ENCODE results near the gene PASK. TPM values are rescaled to one million over a fixed set of nuclear protein-coding genes. Genes with fewer than 3 reads are reported as not detected.
"Not testable (repeated sequence)": the region's sequence is repeated elsewhere in the genome, so short reads cannot be mapped to it uniquely, and the experiment has no call there.

Gene PASK
- total RNA-seq (100 to 1,000 TPM; 108 to 163 TPM), total RNA-seq (84.0 to 109 reads per million in 2 donors)

DNA sequence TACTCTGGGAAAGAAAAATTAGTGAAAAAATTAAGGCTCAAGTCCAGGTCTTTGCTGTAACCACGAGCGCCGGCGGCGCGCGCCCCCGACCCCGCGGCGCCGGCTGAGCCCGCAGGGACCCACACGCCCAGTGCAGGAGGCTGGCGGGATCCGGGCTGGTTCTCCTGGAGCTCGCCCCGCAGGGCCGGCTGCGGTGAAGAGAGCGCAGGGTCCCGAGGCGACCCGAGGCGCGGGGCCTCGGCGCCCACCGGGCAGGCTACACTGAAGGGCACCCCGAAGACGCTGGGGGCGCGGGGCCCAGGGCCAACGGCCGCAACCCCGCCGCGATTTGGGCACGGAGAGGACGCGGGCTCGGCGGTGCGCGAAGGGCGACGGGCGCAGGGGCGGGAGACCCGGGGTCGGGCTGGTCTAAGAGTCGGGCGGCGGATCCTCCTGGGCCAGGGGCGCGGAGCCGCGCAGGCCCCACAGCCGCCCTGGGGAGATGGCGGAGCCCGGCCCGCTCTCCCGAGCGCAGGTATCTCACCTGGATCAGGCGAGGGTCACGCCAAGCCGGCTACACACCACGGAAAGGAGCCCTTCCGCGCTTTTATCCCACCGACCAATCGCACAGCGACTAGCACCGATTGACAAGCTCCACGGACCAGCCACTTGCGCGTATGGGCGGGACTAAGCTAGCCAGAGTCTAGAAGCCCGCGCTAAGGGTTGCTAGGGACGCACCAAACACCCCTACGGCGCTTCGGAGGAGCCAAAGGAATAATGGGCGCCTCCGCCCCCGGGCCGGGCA, at the start of gene PASK:
PASK (minus strand) TSS at position 582 of the 784 bp plus-strand sequence. CDS start 6,440 bp downstream, outside the sequence.
- H3K4me3 Mint-ChIP-seq: peak within 1 kb of the TSS; percentile 100
- peaks cover 6% of the 10 kb centered on the region for H3K36me3 Mint-ChIP-seq (ENCODE audit: low read depth)
- peaks cover 41% of the 10 kb centered on the region for H3K4me1 Mint-ChIP-seq
- H3K9me3 ChIP-seq (ENCODE audit: control insufficient read depth, low read length, poor library complexity, severe bottlenecking): no peaks in the 10 kb centered on the region
- peak; percentile 83 to 87 (median 84) for DNase-seq
- H3K27me3 Mint-ChIP-seq: no peaks in the 10 kb centered on the region
- peak within 1 kb of the TSS; percentile 99 for H3K27ac Mint-ChIP-seq
- peak; percentile 82 for ATAC-seq

DNA sequence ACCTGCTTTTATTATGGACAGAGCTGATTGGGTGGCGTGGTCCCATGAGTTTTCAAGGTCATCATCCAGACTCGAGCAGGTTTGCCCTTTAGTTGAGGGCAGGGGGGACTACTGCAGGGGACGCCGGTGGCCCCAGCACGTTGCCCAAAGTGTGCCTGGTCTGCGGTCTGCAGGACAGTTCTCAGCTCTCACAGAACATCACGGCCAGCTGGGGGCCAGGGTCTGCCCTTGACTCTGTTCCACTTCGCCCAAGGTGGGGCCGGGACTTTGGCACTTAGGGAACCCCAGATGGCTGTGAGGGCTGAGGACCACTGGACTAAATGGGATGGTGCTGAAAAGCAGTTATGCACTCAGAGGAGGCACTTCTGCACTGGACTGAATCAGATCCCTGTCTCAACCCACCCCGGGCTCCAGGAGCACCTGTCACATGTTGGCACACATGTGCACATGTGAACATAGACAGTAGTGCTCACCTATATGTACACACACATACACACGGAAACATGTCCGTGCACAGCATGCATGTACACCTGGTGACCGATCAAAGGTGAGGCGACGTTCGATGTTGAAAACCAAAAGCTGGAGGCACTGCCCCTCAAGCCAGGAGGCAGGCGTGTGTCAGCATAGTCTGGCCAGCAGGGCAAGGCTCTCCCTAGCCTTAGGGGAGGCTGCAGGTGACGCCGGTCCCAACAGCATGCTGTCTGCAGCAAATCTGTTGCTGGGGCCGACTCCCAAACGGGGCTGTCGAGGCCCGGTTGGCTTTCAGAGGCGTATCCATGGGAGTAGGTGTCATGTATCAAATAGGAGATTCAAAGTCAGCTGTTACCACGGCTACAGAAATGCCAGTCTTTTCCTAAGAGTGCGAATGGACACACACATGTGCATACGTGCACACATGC, 49.4 kb upstream of the PASK start:
- Mint-ChIP-seq H3K27me3 (no peaks in the 10 kb centered on the region), H3K36me3 (ENCODE audit: low read depth) (no peaks in the 10 kb centered on the region)
- ATAC-seq: no peak

DNA sequence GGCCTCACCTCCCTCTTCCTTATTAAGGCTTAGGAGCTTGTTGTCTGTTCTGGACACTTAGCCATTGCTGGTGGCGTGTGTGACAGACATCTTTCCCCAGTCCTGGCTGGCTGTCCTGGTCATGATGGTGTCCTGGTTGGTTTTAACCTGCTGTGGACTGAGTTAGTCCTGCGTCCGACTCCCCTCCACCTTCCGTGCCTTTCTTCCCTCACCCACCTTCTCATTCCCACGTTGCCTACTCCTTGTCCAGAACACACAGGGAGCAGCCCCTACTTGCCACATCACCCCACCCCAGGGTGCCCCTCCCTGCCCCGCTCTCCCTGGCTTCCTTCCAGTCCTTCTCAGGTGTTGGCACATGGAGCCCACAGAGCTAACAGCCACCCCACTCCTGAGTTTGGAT, 48.7 kb upstream of the PASK start:
- H3K4me3 Mint-ChIP-seq: no peak overlapping the region
- no peaks in the 10 kb centered on the region for H3K4me1 Mint-ChIP-seq
- no peaks in the 10 kb centered on the region for H3K9me3 ChIP-seq (ENCODE audit: control insufficient read depth, low read length, poor library complexity, severe bottlenecking)
- no peaks in the 10 kb centered on the region for H3K27me3 Mint-ChIP-seq
- H3K36me3 Mint-ChIP-seq (ENCODE audit: low read depth): no peaks in the 10 kb centered on the region
- DNase-seq (no peak), ATAC-seq (no peak)
- no peak overlapping the region for H3K27ac Mint-ChIP-seq

More for the DNA sequence above, 49.4 kb upstream of the PASK start:
- Mint-ChIP-seq H3K27ac (no peak overlapping the region), H3K4me3 (no peak overlapping the region), H3K4me1 (no peaks in the 10 kb centered on the region)
- H3K9me3 ChIP-seq (ENCODE audit: control insufficient read depth, low read length, poor library complexity, severe bottlenecking): no peaks in the 10 kb centered on the region
- DNase-seq: no peak

DNA sequence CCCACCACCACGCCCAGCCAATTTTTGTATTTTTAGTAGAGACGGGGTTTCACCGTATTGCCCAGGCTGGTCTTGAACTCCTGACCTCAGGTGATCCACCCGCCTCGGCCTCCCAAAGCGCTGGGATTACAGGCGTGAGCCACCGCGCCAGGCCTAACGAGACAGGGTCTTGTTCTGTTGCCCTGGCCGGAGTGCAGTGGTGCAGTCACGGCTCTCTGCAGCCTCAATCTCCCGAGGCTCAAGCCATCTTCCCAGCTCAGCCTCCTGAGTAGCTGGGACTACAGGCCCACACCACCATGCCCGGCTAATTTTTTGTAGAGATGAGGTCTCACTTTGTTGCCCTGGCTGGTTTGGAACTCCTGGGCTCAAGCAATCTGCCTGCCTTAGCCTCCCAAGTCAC, 48.0 kb upstream of the PASK start:
- H3K4me3 Mint-ChIP-seq; DNase-seq; ATAC-seq; H3K9me3 ChIP-seq (ENCODE audit: control insufficient read depth, low read length, poor library complexity, severe bottlenecking); H3K36me3 Mint-ChIP-seq (ENCODE audit: low read depth); H3K4me1 Mint-ChIP-seq; H3K27ac Mint-ChIP-seq; H3K27me3 Mint-ChIP-seq: not testable (repeated sequence)

DNA sequence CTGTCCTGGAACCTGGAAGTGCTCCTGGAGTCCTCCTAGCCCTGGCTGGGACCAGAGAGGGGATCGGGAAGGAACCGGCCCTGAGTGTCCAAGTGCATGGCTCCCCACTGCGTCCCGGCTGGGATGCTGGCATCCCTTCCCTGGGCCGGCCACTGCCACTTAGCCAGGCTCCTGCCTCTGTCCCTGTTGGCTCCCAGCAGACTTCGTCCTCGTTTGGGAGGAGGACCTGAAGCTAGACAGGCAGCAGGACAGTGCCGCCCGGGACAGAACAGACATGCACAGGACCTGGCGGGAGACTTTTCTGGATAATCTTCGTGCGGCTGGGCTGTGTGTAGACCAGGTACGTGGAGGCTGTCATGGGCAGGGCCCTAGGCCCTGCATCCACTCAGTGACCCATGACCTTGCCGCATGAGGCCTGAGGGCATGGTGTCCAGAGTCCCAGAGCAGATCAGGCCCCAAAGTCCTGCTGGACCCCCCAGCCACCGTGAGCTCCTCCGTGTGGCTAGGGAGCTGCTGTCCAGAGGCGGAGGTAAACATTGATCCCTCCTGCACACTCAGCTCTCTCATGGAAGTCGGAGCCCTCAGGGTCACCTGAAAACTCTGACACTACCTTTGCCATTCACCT, 46.3 kb upstream of the PASK start:
- H3K9me3 ChIP-seq (ENCODE audit: control insufficient read depth, low read length, poor library complexity, severe bottlenecking): no peaks in the 10 kb centered on the region
- no peak overlapping the region for H3K27ac Mint-ChIP-seq
- no peaks in the 10 kb centered on the region for H3K27me3 Mint-ChIP-seq
- H3K4me1 Mint-ChIP-seq: no peaks in the 10 kb centered on the region
- ATAC-seq: no peak
- H3K4me3 Mint-ChIP-seq: no peak overlapping the region
- no peak for DNase-seq
- H3K36me3 Mint-ChIP-seq (ENCODE audit: low read depth): no peaks in the 10 kb centered on the region

DNA sequence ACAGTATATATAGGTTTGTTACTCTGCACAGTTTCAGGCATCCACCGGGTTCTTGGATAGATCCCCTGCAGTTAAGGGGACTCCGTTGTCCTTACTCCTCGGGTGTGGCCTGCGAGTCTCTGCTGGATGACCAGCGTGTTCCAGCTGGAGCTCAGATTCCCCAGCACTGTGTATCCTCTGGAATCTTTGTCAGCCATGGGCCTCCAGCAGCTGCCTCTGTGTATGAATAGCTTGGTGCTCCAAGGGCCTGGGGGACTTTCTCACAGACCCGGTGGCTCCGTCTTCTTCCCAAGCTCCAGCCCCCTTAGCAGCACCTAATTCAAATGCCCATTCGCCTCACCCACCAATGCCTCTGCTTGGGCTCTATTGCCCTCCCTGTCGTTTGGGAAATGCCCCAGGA, 45.5 kb upstream of the PASK start:
- ATAC-seq: no peak
- no peak overlapping the region for H3K4me3 Mint-ChIP-seq

DNA sequence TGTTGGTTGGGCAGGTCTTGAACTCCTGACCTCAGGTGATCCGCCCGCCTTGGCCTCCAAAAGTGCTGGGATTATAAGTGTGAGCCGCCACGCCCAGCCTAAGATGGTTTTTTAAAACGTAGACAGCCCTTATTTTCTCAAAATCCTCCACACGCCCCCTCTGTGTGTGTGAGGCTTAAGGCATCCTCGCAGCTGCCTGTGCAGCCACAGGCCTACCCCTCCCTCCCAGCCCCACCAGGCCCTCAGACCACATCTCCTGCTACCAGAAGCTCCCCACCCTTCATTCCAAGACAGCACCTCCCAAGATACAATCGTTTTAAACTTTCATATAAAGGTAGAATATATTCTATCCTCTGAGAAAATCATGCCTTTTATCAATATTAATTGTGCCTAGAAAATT, 44.0 kb upstream of the PASK start:
- no peak for ATAC-seq
- no peak overlapping the region for H3K27ac Mint-ChIP-seq
- no peaks in the 10 kb centered on the region for H3K4me1 Mint-ChIP-seq
- no peak overlapping the region for H3K4me3 Mint-ChIP-seq
- H3K9me3 ChIP-seq (ENCODE audit: control insufficient read depth, low read length, poor library complexity, severe bottlenecking): no peaks in the 10 kb centered on the region
- DNase-seq: no peak
- no peaks in the 10 kb centered on the region for H3K36me3 Mint-ChIP-seq (ENCODE audit: low read depth)
- H3K27me3 Mint-ChIP-seq: no peaks in the 10 kb centered on the region

More for the DNA sequence above, 45.5 kb upstream of the PASK start:
- no peak for DNase-seq
- H3K27ac Mint-ChIP-seq: no peak overlapping the region
- H3K9me3 ChIP-seq (ENCODE audit: control insufficient read depth, low read length, poor library complexity, severe bottlenecking): no peaks in the 10 kb centered on the region
- H3K4me1 Mint-ChIP-seq: no peaks in the 10 kb centered on the region
- no peaks in the 10 kb centered on the region for H3K27me3 Mint-ChIP-seq
- no peaks in the 10 kb centered on the region for H3K36me3 Mint-ChIP-seq (ENCODE audit: low read depth)

DNA sequence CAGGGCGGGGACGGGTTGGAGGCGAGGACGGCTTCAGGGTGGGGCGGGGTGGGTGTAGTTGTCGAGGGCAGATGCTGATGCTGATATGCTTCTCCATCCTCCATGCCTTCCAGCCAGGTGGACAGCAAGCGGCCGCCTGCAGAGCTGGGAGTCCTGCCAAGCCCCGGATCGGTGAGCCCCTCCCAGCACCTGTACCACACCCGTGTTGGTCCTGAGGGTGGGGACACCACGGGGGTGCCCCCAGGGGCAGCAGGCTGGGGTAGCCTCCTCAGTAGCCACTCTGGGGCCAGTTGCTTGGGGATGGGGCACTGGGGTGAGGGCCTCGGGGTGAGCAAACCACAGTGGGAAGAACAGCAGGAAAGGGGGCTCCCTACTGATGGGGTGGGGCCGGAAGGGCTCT, 41.8 kb upstream of the PASK start:
- Mint-ChIP-seq H3K36me3 (ENCODE audit: low read depth) (no peaks in the 10 kb centered on the region), H3K4me3 (no peak overlapping the region), H3K27me3 (no peaks in the 10 kb centered on the region), H3K27ac (no peak overlapping the region), H3K4me1 (no peaks in the 10 kb centered on the region)
- no peak for ATAC-seq
- no peaks in the 10 kb centered on the region for H3K9me3 ChIP-seq (ENCODE audit: control insufficient read depth, low read length, poor library complexity, severe bottlenecking)
- no peak for DNase-seq

DNA sequence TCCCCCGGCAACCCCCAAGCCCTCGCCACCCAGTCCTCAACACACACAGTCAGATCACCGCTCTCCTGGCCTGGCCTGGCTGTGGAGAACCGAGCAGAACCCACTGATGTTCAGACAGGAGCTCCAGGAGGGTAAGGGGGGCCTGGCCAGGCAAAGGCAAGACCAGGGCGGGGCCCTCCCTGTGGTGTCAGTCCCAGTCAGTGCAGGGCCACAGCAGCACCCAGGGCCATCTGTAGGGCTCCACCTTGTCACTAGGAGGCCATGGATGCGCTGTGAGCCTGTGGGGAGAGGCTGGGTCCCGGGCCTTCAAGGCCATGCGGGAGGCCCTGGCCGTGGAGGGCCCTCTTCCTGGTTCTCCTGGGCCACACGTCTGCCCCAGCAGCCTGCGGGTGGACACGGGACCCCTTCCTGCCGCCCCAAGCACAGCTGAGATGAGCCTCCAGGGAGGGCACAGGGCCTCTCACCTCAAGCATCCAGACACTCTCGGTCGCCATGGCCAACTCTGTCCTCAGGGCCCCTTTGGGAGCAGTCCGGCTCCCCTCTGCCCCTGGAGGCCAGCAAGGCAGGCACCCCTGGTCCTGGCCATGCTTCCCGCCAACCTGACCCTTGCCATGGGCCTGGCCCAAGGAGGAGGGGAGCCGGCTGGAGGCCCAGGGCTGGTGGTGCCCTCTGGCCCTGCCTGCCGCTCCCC, 41.2 kb upstream of the PASK start:
- Mint-ChIP-seq H3K4me3 (no peak overlapping the region), H3K36me3 (ENCODE audit: low read depth) (no peaks in the 10 kb centered on the region), H3K27ac (no peak overlapping the region), H3K27me3 (no peaks in the 10 kb centered on the region), H3K4me1 (no peaks in the 10 kb centered on the region)
- DNase-seq (no peak), ATAC-seq (no peak)
- H3K9me3 ChIP-seq (ENCODE audit: control insufficient read depth, low read length, poor library complexity, severe bottlenecking): no peaks in the 10 kb centered on the region

DNA sequence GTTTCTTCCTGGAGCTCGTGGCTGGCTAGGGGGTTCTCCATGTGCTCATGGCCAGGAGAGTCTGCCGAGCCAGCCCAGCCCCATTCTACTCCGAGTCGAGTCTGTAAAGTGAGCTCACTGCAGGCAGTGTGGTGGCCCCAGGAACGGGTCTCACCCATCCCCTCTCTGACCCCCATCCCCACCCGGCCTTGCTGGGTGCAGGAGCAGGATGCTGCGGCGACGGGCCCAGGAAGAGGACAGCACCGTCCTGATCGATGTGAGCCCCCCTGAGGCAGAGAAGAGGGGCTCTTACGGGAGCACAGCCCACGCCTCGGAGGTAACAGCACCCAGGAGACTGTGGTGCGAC, 40.6 kb upstream of the PASK start:
- H3K36me3 Mint-ChIP-seq (ENCODE audit: low read depth): no peaks in the 10 kb centered on the region
- H3K27me3 Mint-ChIP-seq: no peaks in the 10 kb centered on the region
- H3K9me3 ChIP-seq (ENCODE audit: control insufficient read depth, low read length, poor library complexity, severe bottlenecking): no peaks in the 10 kb centered on the region
- DNase-seq (no peak), ATAC-seq (no peak)
- no peaks in the 10 kb centered on the region for H3K4me1 Mint-ChIP-seq
- H3K4me3 Mint-ChIP-seq: no peak overlapping the region
- no peak overlapping the region for H3K27ac Mint-ChIP-seq

DNA sequence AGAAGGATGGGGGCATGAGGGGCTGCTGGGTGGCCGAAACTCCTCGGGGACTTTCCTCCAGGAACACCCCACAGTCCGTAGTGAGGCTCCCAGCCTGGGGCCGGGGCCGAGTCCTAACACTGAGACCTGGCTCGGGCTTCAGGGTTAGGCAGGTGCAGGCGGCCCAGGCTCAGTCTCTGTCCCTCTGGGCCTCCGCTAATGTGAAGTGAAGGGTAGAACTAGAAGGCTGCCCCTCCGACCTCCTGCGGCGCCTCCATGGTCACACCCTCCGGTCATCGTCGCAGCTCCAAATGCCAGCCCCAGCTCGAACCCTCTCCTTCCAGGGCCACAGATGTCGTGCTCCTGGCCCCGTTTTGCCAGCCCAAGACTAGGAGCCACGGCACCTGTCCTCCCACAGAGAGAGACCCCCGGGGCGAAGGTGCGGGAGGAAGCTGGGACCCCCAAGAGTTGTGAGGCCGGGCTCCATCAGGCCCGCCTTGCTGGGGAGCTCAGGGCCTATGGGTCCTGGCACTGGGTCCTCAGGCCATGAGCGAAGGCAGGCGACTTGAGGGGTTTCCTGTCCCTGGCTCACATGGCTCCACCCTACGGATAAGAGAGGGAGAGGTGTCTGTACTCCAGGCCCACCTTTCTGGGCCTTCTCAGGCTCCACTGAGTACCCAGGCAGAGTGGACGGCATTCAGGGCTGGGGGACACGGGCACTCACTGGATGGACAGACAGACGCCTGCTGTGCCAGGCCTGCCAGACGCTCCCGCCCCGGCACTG, 40.0 kb upstream of the PASK start:
- no peaks in the 10 kb centered on the region for H3K4me1 Mint-ChIP-seq
- no peak overlapping the region for H3K4me3 Mint-ChIP-seq
- H3K9me3 ChIP-seq (ENCODE audit: control insufficient read depth, low read length, poor library complexity, severe bottlenecking): no peaks in the 10 kb centered on the region
- ATAC-seq (no peak), DNase-seq (no peak)
- no peaks in the 10 kb centered on the region for H3K36me3 Mint-ChIP-seq (ENCODE audit: low read depth)
- H3K27me3 Mint-ChIP-seq: no peaks in the 10 kb centered on the region
- H3K27ac Mint-ChIP-seq: no peak overlapping the region

DNA sequence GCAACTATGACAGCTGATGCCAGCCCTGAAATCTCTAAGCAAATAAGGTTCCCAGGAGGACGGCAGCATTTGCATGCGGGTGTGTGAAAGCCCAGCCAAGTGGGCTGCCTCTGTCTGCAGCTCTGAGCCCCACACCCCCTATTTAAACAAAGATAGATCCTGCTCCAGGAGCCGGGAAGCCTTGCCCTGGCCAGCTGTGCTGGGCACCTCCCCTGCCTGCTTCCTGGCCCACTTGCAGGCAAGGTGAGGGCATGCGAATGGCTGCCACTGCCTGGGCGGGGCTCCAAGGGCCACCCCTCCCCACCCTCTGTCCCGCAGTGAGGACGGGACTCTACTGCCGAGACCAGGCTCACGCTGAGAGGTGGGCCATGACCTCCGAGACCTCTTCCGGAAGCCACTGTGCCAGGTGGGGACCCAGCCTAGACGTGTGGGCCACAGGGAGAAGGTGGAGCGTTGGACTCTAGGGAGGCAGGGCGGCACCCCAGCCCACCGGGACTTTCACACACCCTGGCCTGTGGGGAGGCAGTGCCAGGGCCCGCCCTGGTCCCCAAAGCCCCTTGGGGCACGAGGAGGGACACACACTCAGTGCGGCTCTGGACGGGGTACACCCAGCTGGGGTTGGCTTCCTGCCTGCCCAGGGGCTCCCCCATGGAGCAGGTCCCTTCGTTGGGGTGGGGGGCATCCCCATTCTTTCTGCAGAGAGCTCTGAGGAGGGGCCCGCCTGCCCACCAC, 39.3 kb upstream of the PASK start, which contains the start of gene ANO7:
ANO7 (plus strand) TSS at position 317 of the 732 bp plus-strand sequence. CDS start 1,387 bp downstream, outside the sequence.
- no peak within 1 kb of the TSS for H3K27ac Mint-ChIP-seq
- H3K4me1 Mint-ChIP-seq: no peaks in the 10 kb centered on the region
- no peak within 1 kb of the TSS for H3K4me3 Mint-ChIP-seq
- H3K36me3 Mint-ChIP-seq (ENCODE audit: low read depth): no peaks in the 10 kb centered on the region
- H3K9me3 ChIP-seq (ENCODE audit: control insufficient read depth, low read length, poor library complexity, severe bottlenecking): no peaks in the 10 kb centered on the region
- H3K27me3 Mint-ChIP-seq: no peaks in the 10 kb centered on the region
- ATAC-seq (no peak), DNase-seq (no peak)

All from T-helper 17 cell (primary cell).